Measurements from ENCODE around the gene AK4.

The AK4 gene

DNA sequence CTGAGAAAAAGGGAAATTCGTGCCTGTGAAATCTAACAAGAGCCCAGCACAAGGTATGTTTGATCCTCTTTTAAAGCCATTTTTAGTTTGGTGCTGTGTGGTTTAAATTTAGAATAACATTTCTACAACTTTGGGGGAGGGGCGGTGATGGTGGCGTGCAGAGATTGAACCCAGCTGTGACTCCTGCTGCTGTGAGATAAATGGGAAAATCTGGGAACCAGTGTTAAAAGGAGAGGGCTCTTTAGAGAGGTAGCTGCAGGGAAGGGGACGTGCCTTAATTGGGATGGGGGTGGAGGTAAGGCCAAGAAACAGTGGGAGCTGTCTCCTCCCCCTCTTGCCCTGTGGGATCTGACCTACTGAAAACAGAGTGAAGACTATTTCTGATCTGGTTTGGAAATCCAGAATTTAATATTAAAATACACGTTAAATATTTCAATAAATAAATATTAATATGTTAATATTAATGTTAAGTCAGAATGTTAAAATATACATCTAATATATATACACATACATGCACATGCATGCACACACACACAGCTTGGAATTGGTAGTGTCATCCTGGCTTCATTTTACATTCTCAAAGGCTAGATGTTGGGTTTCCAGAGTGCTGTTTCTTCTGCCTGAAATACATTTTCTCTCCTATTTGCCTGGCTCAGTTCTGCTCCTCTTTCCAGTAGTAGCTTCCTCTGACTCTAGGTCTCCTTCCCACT, 131.2 kb downstream of the AK4 start:
- DNase-seq (ENCODE audit: low spot score): no peak

Measured in AG08396 (cell line).